HK-2 (cell line): ENCODE results near the gene OR9I1.

Experiments
- DNase-seq: peaks from one replicate; pipeline ENCODE4 v3.0.0-alpha.2; 2018; ENCODE audit not compliant: unreplicated experiment

The OR9I1 gene, protein sequence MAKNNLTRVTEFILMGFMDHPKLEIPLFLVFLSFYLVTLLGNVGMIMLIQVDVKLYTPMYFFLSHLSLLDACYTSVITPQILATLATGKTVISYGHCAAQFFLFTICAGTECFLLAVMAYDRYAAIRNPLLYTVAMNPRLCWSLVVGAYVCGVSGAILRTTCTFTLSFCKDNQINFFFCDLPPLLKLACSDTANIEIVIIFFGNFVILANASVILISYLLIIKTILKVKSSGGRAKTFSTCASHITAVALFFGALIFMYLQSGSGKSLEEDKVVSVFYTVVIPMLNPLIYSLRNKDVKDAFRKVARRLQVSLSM

GRCh38 chr11:58125469-58125868, at the start of gene OR9I1:
Gene OR9I1, minus strand, starts transcription at chr11:58125530. Its CDS starts 6,086 bp downstream, at chr11:58119444.
- DNase-seq = no peak

- no peak for DNase-seq
Observed at GRCh38 chr11:58165504-58166106, 40.3 kb upstream of the OR9I1 start.

DNA sequence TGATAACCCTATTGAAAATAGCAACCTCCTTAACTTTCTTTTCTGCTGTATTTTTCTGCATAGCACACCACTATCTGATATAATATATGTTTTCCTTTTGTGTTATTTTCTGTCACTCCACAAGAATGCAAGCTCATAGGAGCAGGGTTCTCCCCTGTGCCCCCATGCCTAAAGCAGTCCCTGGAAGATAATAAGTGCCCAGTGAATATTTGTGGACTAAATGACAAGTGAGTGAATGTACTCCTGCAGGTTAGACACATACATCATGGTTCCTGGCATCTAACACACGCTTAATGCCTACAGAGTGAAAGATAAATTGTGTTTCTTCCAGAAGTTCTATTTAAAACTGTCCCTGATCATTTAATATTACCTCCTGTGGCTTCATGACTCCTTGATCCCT, 39.7 kb upstream of the OR9I1 start:
- DNase-seq = no peak

DNA sequence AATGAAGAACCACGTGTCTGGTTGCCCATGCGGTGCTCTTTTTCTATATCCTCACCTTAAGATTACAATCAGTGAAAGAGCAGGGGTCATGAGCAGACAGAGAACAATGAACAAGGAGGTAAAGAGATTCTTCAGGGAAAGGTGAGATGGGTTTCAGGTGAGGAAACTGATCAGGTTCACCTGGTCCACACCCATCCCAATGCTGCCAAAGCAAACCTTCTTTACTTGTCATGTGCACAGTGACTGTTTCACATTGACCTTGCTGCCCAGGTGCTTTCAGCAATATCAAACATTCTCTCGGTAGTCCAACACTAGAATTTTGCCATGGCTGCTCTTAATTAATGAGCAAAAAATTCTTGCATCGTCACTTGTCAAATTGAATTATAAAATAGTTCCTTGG, 39.1 kb upstream of the OR9I1 start:
- no peak for DNase-seq

GRCh38 chr11:58152781-58153180, 27.5 kb upstream of the OR9I1 start:
- no peak for DNase-seq

DNA sequence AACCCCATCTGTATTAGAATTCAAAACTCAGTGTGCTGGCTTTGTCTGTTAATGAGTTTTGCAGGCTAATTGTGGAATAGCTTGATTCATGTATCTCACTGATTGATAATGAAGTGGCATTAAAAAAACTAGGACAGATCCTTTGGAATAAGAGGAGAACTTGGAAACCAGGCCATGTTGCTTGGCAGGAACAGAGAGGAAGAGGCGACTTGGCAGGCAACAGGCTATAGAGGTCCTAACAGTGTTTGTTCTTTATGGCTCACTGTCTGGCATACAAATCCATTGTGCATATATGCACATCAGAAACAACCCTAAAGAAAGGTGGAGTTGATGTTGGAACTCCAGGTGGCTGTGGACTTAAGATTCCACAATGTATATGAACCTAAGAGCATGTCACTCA, 17.4 kb upstream of the OR9I1 start:
- DNase-seq = no peak

- DNase-seq = no peak
Observed at GRCh38 chr11:58135171-58135570, 9.8 kb upstream of the OR9I1 start.

- no peak for DNase-seq
Observed at GRCh38 chr11:58134151-58134550, 8.8 kb upstream of the OR9I1 start.

DNA sequence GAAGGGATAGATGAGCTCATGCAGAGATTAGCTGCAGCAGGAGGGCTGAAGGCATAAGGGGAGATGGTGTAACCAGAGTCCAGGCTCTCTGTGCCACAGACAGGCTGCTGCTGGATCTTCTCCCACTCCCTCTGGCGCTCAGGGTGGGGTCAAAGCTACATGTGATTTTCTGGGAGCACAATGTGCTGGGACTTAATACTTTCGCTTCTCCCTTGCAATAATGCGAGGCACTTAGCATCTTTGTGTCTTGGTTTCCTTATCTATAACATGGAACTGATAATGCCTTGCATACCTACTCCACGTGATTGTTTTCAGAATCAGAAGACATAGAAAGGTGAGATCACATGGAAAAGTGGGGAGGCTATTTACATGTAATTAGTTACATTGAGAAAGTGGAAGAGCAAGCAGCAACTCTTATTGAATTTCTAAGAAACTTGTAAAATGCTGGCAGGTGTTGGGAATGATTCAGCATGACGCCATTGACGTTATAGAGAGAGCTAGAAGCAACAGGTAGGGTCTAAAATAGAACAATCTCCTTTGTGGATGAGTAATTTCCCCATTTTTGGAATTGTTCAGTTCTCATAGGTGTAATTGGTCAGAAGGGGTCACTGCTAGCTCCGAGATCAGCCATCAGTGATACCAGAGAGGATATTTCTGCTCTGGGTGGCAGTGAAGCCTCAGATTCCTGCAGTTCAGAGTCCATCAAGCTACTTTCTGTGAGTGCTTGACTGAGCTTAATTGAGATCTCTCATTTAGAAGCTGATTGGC, 8.2 kb upstream of the OR9I1 start:
- DNase-seq = no peak

- no peak for DNase-seq
Observed at GRCh38 chr11:58127350-58127749, 2.0 kb upstream of the OR9I1 start.

DNA sequence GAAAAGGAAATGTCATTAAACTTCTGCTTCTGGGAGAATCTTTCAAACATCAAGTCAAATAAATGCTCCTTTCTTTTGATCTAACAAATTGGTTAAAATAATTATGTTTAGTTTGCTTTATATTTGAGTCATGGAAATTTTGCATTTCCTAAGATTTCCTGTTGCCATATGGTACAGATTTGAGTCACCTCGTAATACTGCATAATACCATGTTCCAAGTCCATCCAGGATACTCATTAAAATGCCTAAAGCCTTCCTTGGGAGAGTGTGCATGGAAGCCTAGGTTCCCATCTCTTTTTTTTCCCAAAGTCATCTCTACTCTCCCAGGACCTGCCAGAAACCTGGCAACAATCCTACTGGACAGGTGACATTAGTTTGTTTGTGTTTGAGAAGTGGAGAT, 4.2 kb downstream of the OR9I1 start:
- DNase-seq = no peak

GRCh38 chr11:58097437-58097836, 27.9 kb downstream of the OR9I1 start:
- DNase-seq = no peak

GRCh38 chr11:58086528-58086927, 38.8 kb downstream of the OR9I1 start:
- DNase-seq = no peak

DNA sequence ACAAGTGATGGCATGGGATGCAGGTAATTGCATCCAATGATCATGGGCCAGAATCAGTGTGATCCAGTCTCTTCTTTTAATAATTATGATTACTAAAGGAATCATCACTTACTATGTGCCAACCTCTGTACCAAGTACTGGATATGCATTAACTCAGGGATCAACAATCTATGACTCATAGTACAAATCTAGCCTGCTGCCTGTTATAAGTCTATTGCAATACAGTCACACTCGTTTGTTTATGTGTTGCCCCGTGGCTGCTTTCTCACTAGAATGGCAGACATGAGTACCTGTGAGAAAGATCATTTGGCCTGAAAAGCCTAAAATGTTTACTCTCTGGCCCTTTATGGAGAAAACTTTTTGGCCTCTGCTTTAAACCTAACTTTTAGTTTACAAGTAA, 49.5 kb downstream of the OR9I1 start:
- DNase-seq = no peak

- DNase-seq = no peak
Observed at GRCh38 chr11:58070585-58070984, 54.7 kb downstream of the OR9I1 start.

DNA sequence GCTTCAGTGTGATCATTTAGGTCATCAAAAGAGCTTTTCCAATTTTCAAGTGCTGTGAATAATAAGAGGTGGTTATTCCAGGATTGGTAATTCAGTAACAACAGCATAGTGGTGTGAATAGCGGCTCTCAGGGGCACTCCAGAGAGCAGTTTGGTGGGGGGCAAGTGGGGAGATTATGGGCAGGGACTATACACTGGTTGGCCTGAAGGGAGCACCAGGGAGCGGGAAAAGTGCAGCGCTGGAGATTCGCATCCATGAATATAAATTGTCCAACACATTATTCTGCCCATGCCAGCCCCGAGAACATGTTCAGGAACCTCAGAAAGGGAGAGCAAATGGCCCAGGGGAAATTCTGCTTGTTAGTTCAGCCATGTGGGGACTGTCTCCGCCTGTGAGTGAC, 56.7 kb downstream of the OR9I1 start:
- DNase-seq = no peak

- DNase-seq = no peak
Observed at GRCh38 chr11:58067685-58068084, 57.6 kb downstream of the OR9I1 start.
